Muscle of arm (tissue), 12 donors: Measurements from ENCODE around the gene ROS1. TPM values are rescaled to one million over a fixed set of nuclear protein-coding genes. Genes with fewer than 3 reads are reported as not detected.

ENCODE experiments used
- DNase-seq: peaks from one replicate; pipeline ENCODE4 v3.0.0-alpha.2; 2013
- polyA plus RNA-seq, 12 donors: library from polyadenylated mRNA; unstranded; fragments of 120-200 nt; gene quantifications; one replicate each; pipeline ENCODE4 v1.2.1, GENCODE V29; 2013; ENCODE audit not compliant: insufficient read length in 12 of 12

Gene ROS1
- polyA plus RNA-seq, 12 donors: 0.11 to 0.38 (median 0.19) TPM; not detected in 2

GRCh38 chr6:117441824-117442264, 16.1 kb upstream of the ROS1 start:
- DNase-seq: no peak

GRCh38 chr6:117440706-117441525, 15.2 kb upstream of the ROS1 start:
- DNase-seq: no peak

GRCh38 chr6:117432273-117432672, 6.5 kb upstream of the ROS1 start:
- DNase-seq: no peak

GRCh38 chr6:117423754-117424153, 2.0 kb downstream of the ROS1 start:
- DNase-seq: no peak

- DNase-seq: no peak
Observed at GRCh38 chr6:117418320-117418719, 7.4 kb downstream of the ROS1 start.

- DNase-seq: no peak
Observed at GRCh38 chr6:117417851-117418250, 7.9 kb downstream of the ROS1 start.

- no peak for DNase-seq
Observed at GRCh38 chr6:117414770-117415169, 11.0 kb downstream of the ROS1 start.

GRCh38 chr6:117411474-117411873, 14.3 kb downstream of the ROS1 start:
- no peak for DNase-seq

- DNase-seq: no peak
Observed at GRCh38 chr6:117409863-117410262, 15.9 kb downstream of the ROS1 start.

GRCh38 chr6:117409420-117409819, 16.3 kb downstream of the ROS1 start:
- DNase-seq: no peak

- no peak for DNase-seq
Observed at GRCh38 chr6:117404548-117404947, 21.2 kb downstream of the ROS1 start.

- no peak for DNase-seq
Observed at GRCh38 chr6:117401799-117402198, 23.9 kb downstream of the ROS1 start.

GRCh38 chr6:117399924-117400323, 25.8 kb downstream of the ROS1 start:
- DNase-seq: no peak

- no peak for DNase-seq
Observed at GRCh38 chr6:117399126-117399525, 26.6 kb downstream of the ROS1 start.

- no peak for DNase-seq
Observed at GRCh38 chr6:117397536-117398227, 28.1 kb downstream of the ROS1 start.

- DNase-seq: no peak
Observed at GRCh38 chr6:117396228-117396627, 29.5 kb downstream of the ROS1 start.

- no peak for DNase-seq
Observed at GRCh38 chr6:117395164-117395563, 30.6 kb downstream of the ROS1 start.

- no peak for DNase-seq
Observed at GRCh38 chr6:117393045-117393444, 32.7 kb downstream of the ROS1 start.

GRCh38 chr6:117391874-117392583, 33.7 kb downstream of the ROS1 start:
- no peak for DNase-seq

- no peak for DNase-seq
Observed at GRCh38 chr6:117389227-117390057, 36.3 kb downstream of the ROS1 start.

- DNase-seq: no peak
Observed at GRCh38 chr6:117387454-117387974, 38.2 kb downstream of the ROS1 start.
